ENCODE results near the gene TRIM47.

- no peak for TF ChIP-seq CTCF (CRISPR knock-in tag; IDR thresholded peaks at IDR 0.05)
- TF ChIP-seq TAF1 (CRISPR knock-in tag; IDR thresholded peaks at IDR 0.05) = no peak
- TF ChIP-seq REST (IDR thresholded peaks at IDR 0.05; ENCODE audit: borderline replicate concordance in 1 of 2, low read depth in 1 of 2, low read length in 2 of 2) = no peak
- TF ChIP-seq U2AF1 (optimal IDR thresholded peaks at IDR 0.05; ENCODE audit: low read depth, low read length) = no peak
- no peak for TF ChIP-seq PAWR (CRISPR knock-in tag; IDR thresholded peaks at IDR 0.05; ENCODE audit: borderline replicate concordance)
- TF ChIP-seq EP300 (IDR thresholded peaks at IDR 0.05; ENCODE audit: low read depth in 2 of 2, low read length in 2 of 2) = no peak
- no peak for TF ChIP-seq EP300 (CRISPR knock-in tag; IDR thresholded peaks at IDR 0.05; ENCODE audit: borderline replicate concordance)
- TF ChIP-seq NR2F1 (CRISPR knock-in tag; IDR thresholded peaks at IDR 0.05) = no peak
- TF ChIP-seq HDAC1 (CRISPR knock-in tag; IDR thresholded peaks at IDR 0.05) = no peak
- TF ChIP-seq KAT7 (CRISPR knock-in tag; IDR thresholded peaks at IDR 0.05; ENCODE audit: borderline replicate concordance) = no peak
- TF ChIP-seq ZFY (CRISPR knock-in tag; IDR thresholded peaks at IDR 0.05) = no peak
- TF ChIP-seq ZNF3 (CRISPR knock-in tag; IDR thresholded peaks at IDR 0.05) = no peak
- TF ChIP-seq HNF4G (IDR thresholded peaks at IDR 0.05; ENCODE audit: borderline replicate concordance, low read depth, low read length) = no peak
- no peak for TF ChIP-seq HNF4G (CRISPR knock-in tag; IDR thresholded peaks at IDR 0.05; ENCODE audit: borderline replicate concordance, low read depth)
- no peak for TF ChIP-seq AKAP8 (CRISPR knock-in tag; IDR thresholded peaks at IDR 0.05)
Measured at GRCh38 chr17:75897160-75898019, 19.0 kb upstream of the TRIM47 start.

All from HepG2 (cell line).